Keratinocyte (primary cell): Measurements from ENCODE around the gene TIPIN. TPM values are rescaled to one million over a fixed set of nuclear protein-coding genes. Genes with fewer than 3 reads are reported as not detected.

Experiments
- DNase-seq: peaks from one replicate; pipeline ENCODE4 v3.0.0-alpha.2; 2011; ENCODE audit warnings: low read depth, missing footprints, low spot score
- FAIRE-seq: peaks from 2 replicates; lab custom pipeline; 2011; peaks lifted over from hg19 to GRCh38; lab: Jason Lieb, UNC
- H2AFZ ChIP-seq: 2 replicates; pipeline ENCODE4 v1.6.0; 2012; ENCODE audit warnings: low read length, control low read depth, inconsistent platforms; ENCODE audit not compliant: control insufficient read depth
- H3K27ac ChIP-seq: 2 replicates; pipeline ENCODE4 v1.5.1; 2011; ENCODE audit warnings: low read length; ENCODE audit not compliant: control insufficient read depth, insufficient read depth
- H3K27me3 ChIP-seq: 3 replicates; pipeline ENCODE4 v1.6.0; 2011; ENCODE audit warnings: low read length; ENCODE audit not compliant: control insufficient read depth, insufficient read depth; ENCODE audit errors: extremely low read depth
- H3K36me3 ChIP-seq, 2 experiments: 2 replicates in 1 of 2; 3 replicates in 1 of 2; pipeline ENCODE4 v1.5.1; 2011; ENCODE audit warnings: low read length in 2 of 2, mild to moderate bottlenecking in 1 of 2; ENCODE audit not compliant: control insufficient read depth in 2 of 2, insufficient read depth in 2 of 2; ENCODE audit errors: extremely low read depth in 1 of 2
- H3K4me1 ChIP-seq: 3 replicates; pipeline ENCODE4 v1.5.1; 2011; ENCODE audit warnings: low read length; ENCODE audit not compliant: control insufficient read depth, insufficient read depth; ENCODE audit errors: extremely low read depth
- H3K4me2 ChIP-seq: 3 replicates; pipeline ENCODE4 v1.6.0; 2011; ENCODE audit warnings: low read depth, low read length; ENCODE audit not compliant: control insufficient read depth, insufficient read depth; ENCODE audit errors: extremely low read depth
- H3K4me3 ChIP-seq, 3 experiments: fragments of 200-600 bp in 1 of 3; sonication (generic) in 1 of 3; 2 replicates in 2 of 3; 3 replicates in 1 of 3; pipeline ENCODE4 v1.5.1; 2011 to 2016; ENCODE audit warnings: low read length in 3 of 3, mild to moderate bottlenecking in 3 of 3, control low read depth in 2 of 3, inconsistent platforms in 1 of 3, low read depth in 1 of 3, mixed read lengths in 1 of 3, mixed run types in 1 of 3, moderate library complexity in 1 of 3; ENCODE audit not compliant: control insufficient read depth in 2 of 3, insufficient read depth in 2 of 3; ENCODE audit errors: extremely low read depth in 1 of 3
- H3K79me2 ChIP-seq: 2 replicates; pipeline ENCODE4 v1.6.0; 2012; ENCODE audit warnings: low read length; ENCODE audit not compliant: control insufficient read depth, insufficient read depth
- H3K9ac ChIP-seq: 3 replicates; pipeline ENCODE4 v1.6.0; 2011; ENCODE audit warnings: low read length; ENCODE audit not compliant: control insufficient read depth, insufficient read depth; ENCODE audit errors: extremely low read depth
- H3K9me1 ChIP-seq: 3 replicates; pipeline ENCODE4 v1.6.0; 2011; ENCODE audit warnings: low read length; ENCODE audit not compliant: control insufficient read depth, insufficient read depth; ENCODE audit errors: extremely low read depth
- H3K9me3 ChIP-seq: 2 replicates; pipeline ENCODE4 v1.5.1; 2012; ENCODE audit warnings: low read depth, low read length; ENCODE audit not compliant: control insufficient read depth
- H4K20me1 ChIP-seq: 3 replicates; pipeline ENCODE4 v1.6.0; 2011; ENCODE audit warnings: low read length; ENCODE audit not compliant: control insufficient read depth, insufficient read depth; ENCODE audit errors: extremely low read depth
- EZH2 ChIP-seq: IDR thresholded peaks from one replicate; pipeline ENCODE4 v1.6.1; 2012; ENCODE audit warnings: inconsistent platforms, mild to moderate bottlenecking, low read length, moderate library complexity
- dilution Hi-C: fragments of 300-500 bp; cut with MboI; formaldehyde crosslinking; loops from one replicate; pipeline ENCODE4 v1.7.0; 2020; ENCODE audit warnings: low sequenced_read_pairs; ENCODE audit not compliant: extremely low pct_ligation_motif_present
- polyA plus RNA-seq, 5 experiments: library from polyadenylated mRNA; depleted of rRNA in 3 of 5; stranded (reverse) in 3 of 5; stranded (forward) in 1 of 5; unstranded in 1 of 5; fragments of >200 nt; gene quantifications; 1 replicate in 1 of 5; 2 replicates in 3 of 5; 3 replicates in 1 of 5; pipeline versions ENCODE4 v1.2.1 to v1.2.3, GENCODE V29; 2011 to 2012; ENCODE audit warnings: missing spikeins in 2 of 5, low read depth in 1 of 5, low replicate concordance in 1 of 5
- TF ChIP-seq, protein P1 (sequence below), 3 experiments: IDR thresholded peaks in 1 of 3; conservative IDR thresholded peaks in 1 of 3; optimal IDR thresholded peaks in 1 of 3; 2 replicates in 2 of 3; 3 replicates in 1 of 3; pipeline versions ENCODE3 to v1.5.1; 2011; ENCODE audit warnings: low read length in 3 of 3, mild to moderate bottlenecking in 3 of 3, moderate library complexity in 2 of 3, control low read depth in 1 of 3, inconsistent platforms in 1 of 3; ENCODE audit not compliant: insufficient read depth in 2 of 3; ENCODE audit errors: extremely low read depth in 1 of 3

Gene TIPIN
- polyA plus RNA-seq, 1 donor (not counting 4 experiments of a cell fraction or from before 2014, with no cell fraction given), result 11.9 TPM

DNA sequence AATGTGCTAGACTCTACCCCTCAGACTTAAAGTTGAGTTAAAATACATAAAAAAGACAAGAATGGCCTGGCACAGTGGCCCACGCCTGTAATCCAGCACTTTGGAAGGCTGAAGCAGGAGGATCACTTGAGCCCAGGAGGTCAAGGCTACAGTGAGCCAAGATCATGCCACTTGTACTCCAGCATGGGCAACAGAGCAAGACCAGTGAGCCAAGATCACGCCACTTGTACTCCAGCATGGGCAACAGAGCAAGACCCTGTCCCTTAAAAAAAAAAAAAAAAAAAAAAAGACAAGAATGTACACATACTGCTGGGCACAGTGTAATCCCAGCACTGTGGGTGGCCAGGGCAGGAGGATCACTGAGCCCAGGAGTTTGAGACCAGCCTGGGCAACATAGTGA lies 45.7 kb downstream of the TIPIN start:
- H3K4me1 ChIP-seq, result no peaks in the 10 kb centered on the region
- H3K79me2 ChIP-seq, result no peaks in the 10 kb centered on the region
- H3K4me3 ChIP-seq, result no peak overlapping the region
- no peaks in the 10 kb centered on the region for H3K9me1 ChIP-seq
- H2AFZ ChIP-seq, result no peak overlapping the region
- H3K9me3 ChIP-seq, result no peaks in the 10 kb centered on the region
- dilution Hi-C loops, result no loop called here
- H3K9ac ChIP-seq, result no peak overlapping the region
- H3K27me3 ChIP-seq, result no peaks in the 10 kb centered on the region
- FAIRE-seq (no peak), DNase-seq (no peak)
- TF ChIP-seq, protein P1, sequence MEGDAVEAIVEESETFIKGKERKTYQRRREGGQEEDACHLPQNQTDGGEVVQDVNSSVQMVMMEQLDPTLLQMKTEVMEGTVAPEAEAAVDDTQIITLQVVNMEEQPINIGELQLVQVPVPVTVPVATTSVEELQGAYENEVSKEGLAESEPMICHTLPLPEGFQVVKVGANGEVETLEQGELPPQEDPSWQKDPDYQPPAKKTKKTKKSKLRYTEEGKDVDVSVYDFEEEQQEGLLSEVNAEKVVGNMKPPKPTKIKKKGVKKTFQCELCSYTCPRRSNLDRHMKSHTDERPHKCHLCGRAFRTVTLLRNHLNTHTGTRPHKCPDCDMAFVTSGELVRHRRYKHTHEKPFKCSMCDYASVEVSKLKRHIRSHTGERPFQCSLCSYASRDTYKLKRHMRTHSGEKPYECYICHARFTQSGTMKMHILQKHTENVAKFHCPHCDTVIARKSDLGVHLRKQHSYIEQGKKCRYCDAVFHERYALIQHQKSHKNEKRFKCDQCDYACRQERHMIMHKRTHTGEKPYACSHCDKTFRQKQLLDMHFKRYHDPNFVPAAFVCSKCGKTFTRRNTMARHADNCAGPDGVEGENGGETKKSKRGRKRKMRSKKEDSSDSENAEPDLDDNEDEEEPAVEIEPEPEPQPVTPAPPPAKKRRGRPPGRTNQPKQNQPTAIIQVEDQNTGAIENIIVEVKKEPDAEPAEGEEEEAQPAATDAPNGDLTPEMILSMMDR (optimal IDR thresholded peaks at IDR 0.05 in 1 of 3, IDR thresholded peaks at IDR 0.05 in 1 of 3, conservative IDR thresholded peaks at IDR 0.05 in 1 of 3; ENCODE audit: extremely low read depth in 1 of 3, insufficient read depth in 2 of 3, low read length in 3 of 3), result no peak
- TF ChIP-seq EZH2, result no peak
- H3K27ac ChIP-seq, result no peak overlapping the region
- H3K4me2 ChIP-seq, result no peak overlapping the region
- no peaks in the 10 kb centered on the region for H4K20me1 ChIP-seq
- H3K36me3 ChIP-seq, result peaks cover 0 to 12% of the 10 kb centered on the region in 2 experiments

DNA sequence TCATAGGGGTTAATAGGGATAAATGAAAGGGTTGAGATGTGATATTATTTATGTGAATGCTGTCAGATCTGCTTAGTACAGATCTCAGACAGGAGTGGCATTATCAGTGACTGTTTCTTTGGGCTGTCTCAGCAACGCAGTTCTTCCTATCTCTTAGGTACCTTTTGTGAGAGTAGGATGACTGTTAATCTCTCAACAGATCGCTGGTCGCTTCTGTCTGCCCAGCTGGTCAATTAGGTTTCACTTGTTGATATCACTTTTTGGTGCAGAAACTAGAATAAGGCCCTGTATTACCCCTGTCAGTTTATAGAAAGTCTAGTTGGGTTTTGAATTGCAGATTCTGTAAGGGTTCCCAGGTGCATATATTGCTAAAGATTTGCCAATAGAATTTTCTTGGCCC lies 46.7 kb downstream of the TIPIN start:
- no peaks in the 10 kb centered on the region for H3K79me2 ChIP-seq
- dilution Hi-C loops, result no loop called here
- FAIRE-seq, result no peak
- H3K9ac ChIP-seq, result no peak overlapping the region
- H3K4me3 ChIP-seq, result no peak overlapping the region
- H4K20me1 ChIP-seq, result no peaks in the 10 kb centered on the region
- no peaks in the 10 kb centered on the region for H3K27me3 ChIP-seq
- no peaks in the 10 kb centered on the region for H3K4me1 ChIP-seq
- H3K9me3 ChIP-seq, result no peaks in the 10 kb centered on the region
- no peak overlapping the region for H3K4me2 ChIP-seq
- H3K9me1 ChIP-seq, result no peaks in the 10 kb centered on the region
- TF ChIP-seq EZH2, result no peak
- TF ChIP-seq, protein P1 (optimal IDR thresholded peaks at IDR 0.05 in 1 of 3, IDR thresholded peaks at IDR 0.05 in 1 of 3, conservative IDR thresholded peaks at IDR 0.05 in 1 of 3; ENCODE audit: extremely low read depth in 1 of 3, insufficient read depth in 2 of 3, low read length in 3 of 3), result no peak
- H3K36me3 ChIP-seq, result peaks cover 0 to 12% of the 10 kb centered on the region in 2 experiments
- no peak for DNase-seq
- no peak overlapping the region for H3K27ac ChIP-seq
- H2AFZ ChIP-seq, result no peak overlapping the region
